Fibroblast of skin of right biceps (primary cell): Measurements from ENCODE around the gene HNRNPH3.
"Not testable (repeated sequence)": the region's sequence is repeated elsewhere in the genome, so short reads cannot be mapped to it uniquely, and the experiment has no call there.

ENCODE experiments used
- DNase-seq: peaks from one replicate; pipeline ENCODE4 v3.0.0-alpha.2; 2013

The HNRNPH3 gene, protein sequence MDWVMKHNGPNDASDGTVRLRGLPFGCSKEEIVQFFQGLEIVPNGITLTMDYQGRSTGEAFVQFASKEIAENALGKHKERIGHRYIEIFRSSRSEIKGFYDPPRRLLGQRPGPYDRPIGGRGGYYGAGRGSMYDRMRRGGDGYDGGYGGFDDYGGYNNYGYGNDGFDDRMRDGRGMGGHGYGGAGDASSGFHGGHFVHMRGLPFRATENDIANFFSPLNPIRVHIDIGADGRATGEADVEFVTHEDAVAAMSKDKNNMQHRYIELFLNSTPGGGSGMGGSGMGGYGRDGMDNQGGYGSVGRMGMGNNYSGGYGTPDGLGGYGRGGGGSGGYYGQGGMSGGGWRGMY

DNA sequence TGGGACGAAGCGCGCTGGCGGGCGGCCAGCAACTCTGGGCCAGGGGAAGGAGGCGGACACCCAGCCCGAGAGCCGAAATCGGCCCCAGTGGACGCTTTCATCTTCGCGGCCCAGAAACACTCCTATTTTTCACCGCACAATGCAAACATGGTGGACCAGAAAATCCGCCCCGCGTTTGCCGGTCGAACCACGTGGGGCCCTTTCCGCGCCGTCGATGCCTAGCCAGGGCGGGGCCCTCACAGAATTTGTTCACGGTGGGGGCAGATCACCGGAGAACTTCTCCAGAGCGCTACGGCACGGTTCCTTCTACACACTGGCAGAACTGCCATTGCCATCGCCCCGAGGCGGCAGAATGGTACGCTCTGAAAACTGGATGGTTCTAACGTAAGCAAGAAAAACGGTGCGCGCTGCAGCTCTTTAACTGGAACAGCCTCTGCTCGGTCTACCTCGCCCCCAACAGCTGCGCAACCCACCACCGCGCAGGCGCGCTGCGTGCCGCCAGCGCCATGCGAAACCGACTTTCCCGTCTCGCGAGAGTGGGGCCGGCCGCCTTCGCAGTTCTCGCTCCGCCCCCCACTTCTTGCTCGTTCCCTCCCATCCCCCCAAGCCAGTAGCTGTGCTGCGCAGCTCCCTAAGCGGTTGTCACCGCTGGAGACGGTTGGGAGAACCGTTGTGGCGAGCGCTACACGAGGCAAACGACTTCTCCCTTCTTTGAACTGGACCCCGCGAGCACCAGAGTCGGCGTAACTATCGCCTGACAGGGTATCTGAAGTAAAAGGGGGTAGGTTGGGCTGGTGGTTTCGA is at the start of gene HNRNPH3:
HNRNPH3 (plus strand) TSS at position 610 of the 804 bp plus-strand sequence. CDS start 5,158 bp downstream, outside the sequence.
- DNase-seq: peak; percentile 98

DNA sequence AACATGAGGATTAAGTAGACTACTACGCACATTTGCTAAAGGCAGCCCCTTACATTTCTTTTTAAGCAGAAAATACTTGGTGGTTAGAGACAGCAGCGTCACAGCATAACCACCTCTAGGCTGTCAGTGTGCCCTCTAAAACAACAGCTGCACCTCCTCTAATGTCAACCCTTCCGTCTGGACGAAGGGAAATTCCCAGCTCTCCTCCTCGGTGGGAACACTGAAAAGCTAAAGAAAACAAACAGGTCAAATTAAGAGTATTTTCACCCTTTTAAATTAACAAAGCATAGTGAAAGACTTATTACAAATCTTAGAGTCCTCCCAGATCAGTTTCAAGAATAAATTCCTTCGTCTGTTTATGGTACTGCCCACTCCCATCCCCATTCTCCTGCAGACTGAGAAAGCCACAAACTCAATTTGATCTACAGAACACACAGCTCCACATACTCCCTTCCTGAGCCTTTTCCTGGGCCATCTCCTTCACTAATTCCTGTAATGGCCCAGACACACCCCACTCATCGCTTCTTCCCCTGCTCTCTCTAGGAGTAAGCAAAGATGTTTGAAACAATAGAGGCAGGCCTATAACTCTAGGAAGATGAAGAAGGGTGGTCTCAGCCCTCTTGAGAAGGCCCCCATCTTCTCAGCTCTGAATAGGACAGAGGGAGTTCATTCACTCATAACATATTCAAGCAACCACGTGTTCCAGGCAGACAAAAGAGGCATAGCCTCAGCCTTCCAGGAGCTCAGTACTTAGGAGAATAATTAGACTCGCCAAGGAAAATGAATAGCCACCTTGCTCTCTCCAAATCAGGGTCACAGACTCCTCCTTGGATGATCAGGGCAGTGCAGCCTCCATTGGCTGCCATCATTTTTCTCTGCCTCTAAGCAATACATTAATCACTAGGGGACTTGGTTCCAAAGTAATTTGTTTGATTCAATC is 47.5 kb upstream of the HNRNPH3 start:
- no peak for DNase-seq

DNA sequence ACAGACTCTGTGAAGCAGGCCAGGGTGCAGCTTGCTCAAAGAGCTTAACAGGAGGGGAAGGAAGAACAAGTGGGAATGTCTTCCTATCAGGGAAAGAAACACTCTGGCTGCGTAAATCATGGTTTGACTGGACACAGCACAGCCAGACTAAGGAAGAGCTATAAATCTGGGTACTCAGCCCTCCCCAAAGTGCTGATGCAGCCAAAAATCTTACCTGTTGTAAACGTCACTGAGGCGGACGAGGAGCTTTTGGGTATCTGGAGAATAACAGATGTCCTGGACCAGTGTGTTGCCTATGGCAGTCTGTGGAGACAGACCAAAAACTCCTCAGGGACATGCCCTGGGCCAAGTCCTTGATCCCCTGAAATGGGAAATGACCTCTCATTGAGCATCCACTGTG is 43.1 kb upstream of the HNRNPH3 start:
- no peak for DNase-seq

DNA sequence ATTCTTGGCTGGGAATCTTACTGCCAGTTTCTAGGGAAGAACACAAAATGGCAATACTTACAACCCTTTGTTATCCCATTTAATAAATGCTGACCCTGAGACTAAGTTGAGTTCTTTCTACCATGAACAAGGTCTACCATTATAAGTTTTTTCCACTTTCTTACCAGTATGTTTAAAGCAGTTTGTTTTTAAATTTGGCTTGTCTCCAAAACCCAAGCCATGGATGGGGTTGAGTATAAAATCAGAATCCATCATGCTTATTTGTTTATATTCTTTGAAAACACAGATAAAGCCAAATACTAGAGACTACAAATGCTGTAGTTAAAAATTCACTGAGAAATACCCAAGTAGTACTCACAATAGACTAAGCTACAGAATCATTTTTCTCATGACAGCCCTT is 41.1 kb upstream of the HNRNPH3 start:
- DNase-seq: no peak

DNA sequence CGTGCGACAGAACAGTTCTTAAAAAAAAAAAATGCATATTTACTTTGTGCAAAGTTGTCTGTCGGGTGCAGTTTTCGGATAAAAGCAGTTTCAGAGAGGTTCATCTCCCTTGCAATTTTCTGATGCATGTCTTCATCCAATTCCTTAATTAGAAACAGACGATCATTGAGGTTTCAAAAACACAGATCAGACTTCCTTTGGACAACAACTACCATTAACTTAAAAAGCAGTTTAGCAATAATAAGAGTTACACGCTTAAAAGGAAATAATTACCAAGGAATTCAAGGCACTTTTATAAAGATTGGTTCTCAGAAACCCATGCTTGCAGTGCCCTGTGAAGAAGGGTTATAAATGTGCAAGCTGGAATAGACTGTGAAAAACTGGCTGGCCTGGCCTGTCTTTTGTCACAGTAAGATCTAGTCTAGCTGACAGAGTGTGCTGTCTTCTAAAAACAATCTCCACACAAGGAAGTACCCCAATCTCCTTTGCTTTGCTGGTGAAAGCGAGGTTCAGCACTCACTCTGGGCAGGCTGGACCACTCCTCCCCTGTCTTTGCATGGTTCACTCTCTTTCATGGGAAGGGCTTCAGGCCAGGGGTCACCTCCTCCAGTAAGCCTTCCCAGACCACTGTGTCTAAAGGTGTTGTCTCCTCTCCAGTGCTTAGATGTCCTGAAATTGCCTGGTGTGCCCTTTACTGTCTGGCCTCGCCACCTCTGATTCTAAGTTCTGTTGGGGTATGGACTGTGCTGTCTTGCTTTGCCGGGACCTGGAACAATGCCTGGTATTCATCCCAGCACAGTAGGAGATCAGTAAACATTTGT is 34.8 kb upstream of the HNRNPH3 start:
- peak; percentile 39 for DNase-seq

DNA sequence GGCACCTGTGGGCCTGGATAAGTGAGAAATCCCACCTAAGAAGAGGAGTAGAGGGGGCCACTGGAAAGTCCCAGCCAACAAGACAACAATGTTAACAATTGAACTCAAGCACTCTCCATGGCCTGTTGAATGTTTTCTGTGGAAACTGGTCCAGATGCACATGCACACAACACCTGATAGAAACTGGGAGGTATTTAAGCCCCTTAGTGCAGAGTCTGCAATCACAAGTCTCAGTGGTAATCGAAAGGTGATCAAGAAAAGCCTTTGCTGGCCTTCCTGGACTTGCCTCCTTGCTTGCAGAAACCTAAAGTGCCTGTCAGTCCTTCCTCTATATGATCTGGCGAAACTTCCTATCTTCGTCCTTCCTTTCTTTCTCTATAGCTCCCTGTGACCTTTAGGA is 30.6 kb upstream of the HNRNPH3 start:
- no peak for DNase-seq

DNA sequence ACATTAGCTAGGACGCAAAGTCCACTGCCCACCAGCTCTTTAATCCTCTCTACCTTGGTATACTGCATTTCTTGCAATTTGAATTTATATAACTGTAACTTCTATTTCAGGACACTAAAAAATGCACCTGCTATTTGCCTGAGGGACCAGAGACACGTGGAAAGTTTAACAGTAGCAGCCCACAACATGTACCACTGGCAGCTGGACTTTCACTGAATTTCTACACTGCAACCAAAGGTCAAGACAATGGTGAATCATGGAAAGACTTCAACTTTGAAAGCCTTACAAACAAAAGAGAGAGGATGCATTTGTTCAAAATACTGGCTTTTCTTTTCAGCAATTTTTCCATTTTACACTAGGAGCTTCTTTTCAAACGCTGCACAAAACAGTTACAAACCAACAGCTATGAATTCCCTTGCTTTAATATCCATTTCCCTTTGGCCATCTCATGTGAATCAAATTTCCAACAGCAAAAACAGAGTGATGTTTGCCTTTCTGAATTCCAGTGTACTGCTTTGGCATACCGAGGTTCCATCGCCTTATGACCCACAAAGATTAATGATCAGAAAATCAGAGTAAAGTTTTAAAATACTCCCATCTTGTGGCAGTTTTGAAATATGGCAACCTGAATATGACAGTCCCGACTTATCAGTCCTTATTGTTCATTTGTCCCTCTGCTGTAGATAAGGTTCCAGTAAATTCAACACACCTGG is 29.9 kb upstream of the HNRNPH3 start:
- peak; percentile 65 for DNase-seq

DNA sequence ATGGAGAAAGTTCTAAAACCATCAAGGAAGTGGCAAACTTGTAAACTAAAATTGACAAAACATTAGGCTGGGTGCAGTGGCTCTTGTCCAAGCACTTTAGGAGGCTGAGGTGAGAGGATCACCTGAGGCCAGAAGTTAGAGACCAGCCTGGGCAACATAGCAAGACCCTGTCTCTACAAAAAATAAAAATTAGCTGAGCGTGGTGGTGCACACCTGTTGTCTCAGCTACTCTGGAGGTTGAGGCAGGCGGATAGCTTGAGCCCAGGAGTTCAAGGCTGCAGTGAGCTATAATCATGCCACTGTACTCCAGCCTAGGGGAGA is 29.4 kb upstream of the HNRNPH3 start:
- DNase-seq: no peak

DNA sequence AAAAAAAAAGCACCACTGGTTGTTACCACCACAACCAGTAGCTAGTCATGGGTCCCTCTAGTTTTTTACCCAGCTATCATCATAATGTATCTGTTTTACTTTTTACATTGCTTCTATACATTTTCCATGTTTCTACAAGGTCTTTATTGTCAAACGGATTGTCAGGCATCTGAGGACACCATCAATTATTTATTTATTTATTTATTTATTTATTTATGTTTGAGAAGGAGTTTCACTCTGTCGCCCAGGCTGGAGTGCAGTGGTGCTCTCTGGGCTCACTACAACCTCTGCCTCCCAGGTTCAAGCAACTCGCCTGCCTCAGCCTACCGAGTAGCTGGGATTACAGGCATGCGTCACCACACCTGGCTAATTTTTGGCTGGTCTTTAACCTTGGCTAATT is 29.0 kb upstream of the HNRNPH3 start:
- no peak for DNase-seq

DNA sequence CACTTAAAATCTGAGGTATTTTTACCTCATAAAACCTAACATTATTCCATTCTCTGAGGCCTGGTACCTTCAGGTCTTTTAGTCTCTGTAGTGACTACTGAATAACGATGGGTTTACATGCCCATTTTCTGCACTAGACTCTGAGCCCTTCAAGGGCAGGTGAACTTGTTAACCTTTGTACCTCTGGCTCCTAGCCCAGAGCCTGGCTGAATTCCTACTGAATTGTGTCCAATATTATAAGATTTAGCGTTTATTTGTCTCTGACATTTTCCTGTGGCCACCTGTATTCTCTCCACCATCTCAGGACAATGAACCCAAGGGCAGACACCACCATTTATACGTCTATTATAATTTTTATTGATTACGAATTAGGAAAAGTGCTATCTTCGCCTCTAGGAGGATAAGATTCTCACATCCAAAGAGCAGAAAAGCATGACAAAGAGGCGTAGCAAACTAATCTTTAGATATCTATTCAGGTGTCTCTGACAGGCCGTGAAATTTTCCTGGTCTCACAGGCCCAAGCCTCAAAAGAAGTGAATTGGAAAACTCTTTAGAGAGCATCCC is 27.9 kb upstream of the HNRNPH3 start:
- no peak for DNase-seq

DNA sequence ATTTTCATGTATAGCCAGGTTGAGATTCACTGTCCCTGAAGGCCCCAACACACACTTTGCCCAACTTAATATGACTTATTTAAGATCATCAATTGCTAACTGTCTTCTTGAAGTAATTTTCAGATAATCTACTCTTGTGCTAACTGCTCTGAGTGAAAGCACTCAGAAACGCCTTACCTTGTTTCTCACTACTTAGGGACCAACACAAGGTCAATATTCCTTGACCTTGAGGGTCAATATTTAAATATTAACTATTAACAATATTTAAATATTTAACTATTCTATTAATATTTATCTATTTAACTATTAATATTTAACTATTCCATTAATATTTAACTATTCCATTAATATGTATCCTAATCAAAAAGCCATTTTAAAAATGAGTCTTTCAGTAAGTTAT is 26.0 kb upstream of the HNRNPH3 start:
- no peak for DNase-seq

DNA sequence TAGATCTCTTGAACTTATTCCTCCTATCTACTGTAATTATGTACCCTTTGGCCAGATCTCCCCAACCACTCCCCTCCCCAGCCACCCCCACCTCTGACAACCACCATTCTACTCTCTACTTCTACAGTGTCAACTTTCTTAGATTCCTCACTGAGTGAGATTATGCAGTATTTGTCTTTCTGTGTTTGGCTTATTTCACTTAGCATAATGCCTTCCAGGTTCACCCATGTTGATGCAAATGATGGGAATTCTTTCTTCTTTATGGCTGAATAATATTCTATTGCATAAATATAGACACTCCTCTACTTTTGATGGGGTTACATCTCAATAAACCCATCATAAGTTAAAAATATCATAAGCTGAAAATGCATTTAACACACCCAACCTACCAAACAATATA is 21.3 kb upstream of the HNRNPH3 start:
- no peak for DNase-seq

DNA sequence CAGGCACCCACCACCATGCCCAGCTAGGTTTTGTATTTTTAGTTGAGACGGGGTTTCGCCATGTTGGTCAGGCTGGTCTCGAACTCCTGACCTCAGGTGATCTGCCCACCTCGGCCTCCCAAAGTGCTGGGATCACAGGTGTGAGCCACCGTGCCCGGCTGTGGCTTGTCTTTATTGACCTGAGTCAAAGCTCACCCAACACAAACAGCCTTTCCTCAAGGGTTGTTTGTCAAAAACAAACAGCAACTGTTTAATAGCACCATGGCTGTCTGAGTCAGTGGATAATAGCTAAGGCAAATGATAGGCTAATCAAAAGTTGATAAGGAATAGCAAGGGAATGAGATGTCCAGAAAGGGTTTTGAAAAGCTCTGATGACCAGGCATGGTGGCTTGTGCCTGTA is 16.9 kb upstream of the HNRNPH3 start:
- not testable (repeated sequence) for DNase-seq

DNA sequence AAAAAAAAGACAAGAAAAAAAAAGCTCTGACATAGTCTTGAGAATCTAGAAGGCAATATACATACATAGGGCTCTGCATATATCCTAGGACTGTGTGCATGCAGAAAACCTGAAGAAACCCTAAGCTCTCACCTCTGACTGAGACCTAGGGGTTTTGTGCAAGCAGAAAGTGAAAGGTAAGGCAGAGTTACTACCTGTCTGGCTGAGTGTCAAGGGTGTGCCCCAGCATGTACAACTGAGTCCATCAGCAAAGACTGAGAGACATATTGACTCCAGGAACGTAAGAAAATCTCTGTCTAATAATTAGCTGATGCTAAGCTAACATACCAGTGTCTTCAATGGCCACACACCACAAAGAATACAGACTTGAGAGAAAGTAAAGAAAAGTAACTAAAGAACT is 16.3 kb upstream of the HNRNPH3 start:
- DNase-seq: no peak

DNA sequence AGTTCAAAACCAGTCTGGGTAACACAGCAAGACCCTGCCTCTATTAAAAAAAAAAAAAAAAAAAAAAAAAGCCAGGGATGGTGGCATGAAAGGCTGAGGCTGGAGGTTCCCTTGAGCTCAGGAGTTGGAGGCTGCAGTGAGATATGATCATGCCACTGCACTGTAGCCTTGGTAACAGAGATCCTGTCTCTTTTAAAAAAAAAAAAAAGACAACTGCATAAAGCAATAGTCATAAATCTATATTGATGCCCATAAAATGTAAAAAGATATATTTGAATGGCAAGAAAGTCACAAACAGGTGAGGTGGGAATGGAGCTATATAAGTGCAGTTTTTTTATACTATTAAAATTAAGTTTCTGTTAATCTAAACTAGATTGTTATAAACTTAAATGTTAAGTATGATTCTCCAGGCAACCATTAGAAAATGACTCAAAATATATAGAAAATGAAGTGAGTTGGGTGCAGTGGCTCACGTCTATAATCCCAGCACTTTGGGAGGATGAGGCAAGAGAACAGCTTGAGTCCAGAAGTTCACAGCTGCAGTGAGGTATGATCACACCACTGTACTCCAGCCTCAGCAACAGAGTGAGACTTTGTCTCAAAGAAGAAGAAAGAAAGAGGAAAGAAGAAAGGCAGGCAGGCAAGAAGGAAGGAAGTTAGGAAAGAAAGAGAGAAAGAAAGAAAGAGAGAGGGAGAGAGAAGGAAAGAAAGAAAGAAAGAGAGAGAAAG is 13.4 kb upstream of the HNRNPH3 start:
- no peak for DNase-seq

DNA sequence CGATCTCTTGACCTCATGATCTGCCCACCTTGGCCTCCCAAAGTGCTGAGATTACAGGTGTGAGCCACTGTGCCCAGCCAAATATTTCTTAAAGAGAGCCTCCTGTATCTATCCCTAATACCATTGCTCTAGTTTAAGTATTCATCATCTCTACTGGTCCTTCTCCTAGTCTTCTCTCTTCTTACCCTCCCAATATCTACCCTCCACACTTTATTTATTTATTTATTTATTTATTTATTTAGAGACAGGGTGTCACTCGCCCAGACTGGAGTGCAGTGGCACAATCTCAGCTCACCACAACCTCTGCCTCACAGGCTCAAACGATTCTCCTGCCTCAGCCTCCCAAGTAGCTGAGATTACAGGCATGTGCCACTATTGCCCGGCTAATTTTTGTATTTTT is 7.5 kb upstream of the HNRNPH3 start:
- DNase-seq: not testable (repeated sequence)

DNA sequence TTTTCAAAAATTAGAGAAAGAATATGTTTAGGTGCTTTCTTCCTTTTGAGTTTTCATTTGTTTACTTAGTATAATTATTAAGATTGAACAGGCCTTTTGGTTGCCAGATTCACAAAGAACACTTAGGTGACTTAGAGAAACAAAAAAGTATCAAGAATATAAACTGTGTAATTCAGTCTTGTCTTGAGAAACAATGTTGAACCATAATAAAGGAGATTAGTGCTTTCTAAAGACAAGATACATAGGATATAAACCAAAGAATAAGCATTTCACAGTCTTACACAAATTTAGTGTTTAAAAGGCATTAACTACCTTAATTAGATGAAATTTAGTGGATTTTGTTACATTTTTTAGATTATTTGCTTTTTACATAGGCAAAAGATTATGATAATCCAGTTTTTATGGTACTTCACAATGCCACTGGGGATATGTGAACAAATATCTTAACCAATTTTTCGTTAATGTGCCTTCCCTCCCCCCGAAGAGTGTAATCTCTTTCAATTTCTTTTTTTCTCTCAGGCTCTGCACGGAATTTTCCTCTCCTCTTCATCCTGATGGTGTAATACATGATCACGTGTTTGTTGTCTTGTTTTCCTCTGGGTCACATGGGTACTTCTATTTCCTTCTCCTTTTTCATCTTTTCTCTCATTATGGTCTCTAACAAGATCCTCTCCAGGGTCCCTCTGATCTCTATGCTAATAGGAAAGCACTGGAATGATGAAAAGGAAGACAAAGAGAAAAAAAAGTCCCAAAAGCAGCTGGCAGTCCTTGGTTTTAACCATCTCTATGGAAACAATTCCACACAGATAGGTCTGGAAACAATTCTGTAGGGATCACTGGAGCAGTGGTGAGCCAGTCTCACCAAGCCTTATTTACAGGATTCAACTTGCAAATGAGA is 3.7 kb upstream of the HNRNPH3 start:
- peak; percentile 57 for DNase-seq

DNA sequence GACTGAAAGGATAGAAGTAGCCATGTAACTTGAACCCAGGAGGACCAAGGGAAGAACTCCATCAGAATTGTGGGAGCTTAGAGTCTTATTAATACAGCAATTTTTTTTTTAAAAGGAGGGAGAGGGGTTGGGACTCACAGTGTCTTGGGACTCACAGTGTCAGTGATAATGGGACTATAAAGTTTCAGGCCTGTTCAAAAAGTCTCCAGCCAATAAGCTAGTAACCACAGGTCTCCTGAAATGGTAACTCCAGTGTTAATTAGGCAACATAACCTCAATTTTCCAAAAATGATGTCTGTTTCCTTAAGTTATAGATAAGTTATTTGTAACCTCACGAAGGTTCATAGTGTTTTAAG is 2.4 kb upstream of the HNRNPH3 start:
- no peak for DNase-seq

DNA sequence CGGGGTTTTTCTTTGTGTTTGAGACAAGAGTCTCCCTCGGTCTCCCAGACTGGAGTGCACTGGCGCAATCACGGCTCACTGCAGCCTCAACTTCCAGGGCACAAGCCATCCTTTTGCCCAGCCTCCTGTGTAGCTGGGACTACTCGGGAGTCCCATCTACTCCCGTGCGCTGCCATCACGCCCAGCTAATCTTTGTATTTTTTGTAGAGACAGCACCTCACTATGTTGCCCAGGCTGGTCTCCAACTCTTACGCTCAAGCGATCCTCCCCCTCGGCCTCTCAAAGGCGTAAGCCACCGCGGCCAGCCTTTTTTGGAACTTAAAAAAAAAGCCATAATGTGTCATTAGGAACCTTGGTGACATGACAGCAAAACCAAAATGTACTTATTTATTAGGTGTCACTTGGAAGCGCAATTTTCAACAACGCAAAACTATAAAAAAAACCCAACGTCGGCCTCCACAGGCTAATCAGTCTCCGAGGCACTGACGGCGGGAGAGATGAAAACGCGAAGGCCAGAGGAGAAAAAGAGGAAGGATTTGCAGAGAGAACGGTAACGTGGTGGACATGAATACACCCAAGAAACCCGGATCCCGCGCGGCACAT is 911 bp upstream of the HNRNPH3 start:
- DNase-seq: peak; percentile 34
